Gastrocnemius medialis (tissue), 4 donors: ENCODE measurements around the gene S100A8.

Experiments
- CTCF ChIP-seq, 5 experiments: fragments of 450-650 bp in 3 of 5; fragments of 200-600 bp in 2 of 5; sonication (generic) in 2 of 5; IDR thresholded peaks in 4 of 5; conservative IDR thresholded peaks in 1 of 5; 1 replicate in 4 of 5; 2 replicates in 1 of 5; pipeline ENCODE4 v1.5.1; 2016 to 2019; ENCODE audit warnings: antibody characterized with exemption in 5 of 5, mild to moderate bottlenecking in 3 of 5, moderate library complexity in 3 of 5
- POLR2A ChIP-seq, 2 donors: fragments of 450-650 bp; IDR thresholded peaks; one replicate each; pipeline ENCODE4 v1.6.1; 2017; ENCODE audit warnings: antibody characterized with exemption in 2 of 2, mild to moderate bottlenecking in 2 of 2, moderate library complexity in 2 of 2

- TF ChIP-seq CTCF (IDR thresholded peaks at IDR 0.05 in 4 of 5, conservative IDR thresholded peaks at IDR 0.05 in 1 of 5) (no peak), POLR2A (IDR thresholded peaks at IDR 0.05) (no peak)
These were observed 6.4 kb upstream of the S100A8 start for GRCh38 chr1:153397051-153397923.
